NB4 (cell line): ENCODE results near the gene UIMC1.

Source experiments
- DNase-seq: peaks from one replicate; pipeline ENCODE4 v3.0.0; 2010; ENCODE audit warnings: low read depth
- H3K4me3 ChIP-seq: one replicate; pipeline ENCODE4 v1.5.1; 2011; ENCODE audit warnings: mild to moderate bottlenecking, low read depth, low read length, moderate library complexity
- CTCF ChIP-seq: IDR thresholded peaks from one replicate; pipeline ENCODE4 v1.5.1; 2012; ENCODE audit warnings: low read depth, low read length
- MAX ChIP-seq: IDR thresholded peaks from 2 replicates; pipeline ENCODE4 v1.6.1; 2011; ENCODE audit warnings: low read depth, low read length
- MYC ChIP-seq: IDR thresholded peaks from 2 replicates; pipeline ENCODE4 v1.6.1; 2011; ENCODE audit warnings: low read depth, low read length
- POLR2A ChIP-seq: IDR thresholded peaks from 2 replicates; pipeline ENCODE4 v1.6.1; 2011; ENCODE audit warnings: mild to moderate bottlenecking; ENCODE audit not compliant: insufficient read length; ENCODE audit errors: extremely low read depth

The UIMC1 gene

GRCh38 chr5:176869501-176870109 is 137.0 kb downstream of the UIMC1 start:
- TF ChIP-seq POLR2A: no peak
- TF ChIP-seq MYC: no peak
- TF ChIP-seq CTCF: no peak
- no peak for TF ChIP-seq MAX
- DNase-seq: no peak
- no peak overlapping the region for H3K4me3 ChIP-seq

GRCh38 chr5:176868731-176869130 is 137.8 kb downstream of the UIMC1 start:
- TF ChIP-seq CTCF (no peak), POLR2A (no peak), MYC (no peak), MAX (no peak)
- no peak for DNase-seq
- H3K4me3 ChIP-seq: no peak overlapping the region

- TF ChIP-seq CTCF: no peak
- TF ChIP-seq MAX: no peak
- no peak for TF ChIP-seq POLR2A
- no peak for TF ChIP-seq MYC
- no peak for DNase-seq
- no peak overlapping the region for H3K4me3 ChIP-seq
Measured at GRCh38 chr5:176868126-176868525, 138.5 kb downstream of the UIMC1 start.

- TF ChIP-seq MAX (no peak), CTCF (no peak), MYC (no peak), POLR2A (no peak)
- H3K4me3 ChIP-seq: no peak overlapping the region
Measured at GRCh38 chr5:176866707-176867310, 139.8 kb downstream of the UIMC1 start.

GRCh38 chr5:176865964-176866363 is 140.6 kb downstream of the UIMC1 start:
- TF ChIP-seq MYC: no peak
- no peak for DNase-seq
- H3K4me3 ChIP-seq: no peak overlapping the region

More at GRCh38 chr5:176866707-176867310, 139.8 kb downstream of the UIMC1 start:
- DNase-seq: no peak

GRCh38 chr5:176864755-176865154 is 141.8 kb downstream of the UIMC1 start:
- TF ChIP-seq CTCF (no peak), MAX (no peak), MYC (no peak), POLR2A (no peak)
- H3K4me3 ChIP-seq: no peak overlapping the region
- DNase-seq: no peak
